ENCODE data around the gene RBP7. TPM values are rescaled to one million over a fixed set of nuclear protein-coding genes. Genes with fewer than 3 reads are reported as not detected.
"Not testable (repeated sequence)": the region's sequence is repeated elsewhere in the genome, so short reads cannot be mapped to it uniquely, and the experiment has no call there.

The RBP7 gene
- total RNA-seq, 1 experiment from 2014 or later, result 11.7 TPM

GRCh38 chr1:9993561-9994075, 3.4 kb upstream of the RBP7 start:
- Histone ChIP-seq H3K36me3 (ENCODE audit: control insufficient read depth, insufficient read depth, low read length) (no peaks in the 10 kb centered on the region), H3K4me1 (no peaks in the 10 kb centered on the region), H3K9me3 (no peaks in the 10 kb centered on the region), H3K4me3 (ENCODE audit: low read depth, low read length) (no peak overlapping the region), H3K27me3 (replicated peaks; ENCODE audit: control insufficient read depth, insufficient read depth, low read length) (no peaks in the 10 kb centered on the region)
- DNase-seq, result no peak
- Mint-ChIP-seq H3K9me3 (ENCODE audit: unreplicated experiment) (no peaks in the 10 kb centered on the region), H3K27ac (ENCODE audit: unreplicated experiment) (no peak overlapping the region), H3K4me3 (ENCODE audit: unreplicated experiment) (no peak overlapping the region), H3K36me3 (ENCODE audit: insufficient read depth, unreplicated experiment) (no peaks in the 10 kb centered on the region), H3K4me1 (ENCODE audit: low read depth, unreplicated experiment) (peaks cover 14% of the 10 kb centered on the region), H3K27me3 (ENCODE audit: insufficient read depth, unreplicated experiment) (no peaks in the 10 kb centered on the region)
- intact Hi-C loops (cut with micrococcal nuclease; ENCODE audit: unreplicated experiment), result no loop called here
- no peak for TF ChIP-seq CTCF (IDR thresholded peaks at IDR 0.05; ENCODE audit: insufficient read depth in 1 of 2, low read depth in 1 of 2, low read length in 1 of 2, severe bottlenecking in 1 of 2, unreplicated experiment in 1 of 2)
- BruUV-seq (replicated peaks), result no TSS peak
- POLR2A ChIA-PET, result no interaction called here
- CTCF ChIA-PET, result interaction anchor here (0.7 to 1.0 kb wide), 2 partner anchors 216 to 468 kb away, joined by 3 read pairs; no protein-coding TSS in a partner anchor

GRCh38 chr1:10001016-10001665, 4.1 kb downstream of the RBP7 start:
- ChIA-PET CTCF (no interaction called here), POLR2A (no interaction called here)

GRCh38 chr1:10005248-10005647, 8.2 kb downstream of the RBP7 start:
- POLR2A ChIA-PET; BruUV-seq (replicated peaks); H3K4me1 Mint-ChIP-seq (ENCODE audit: low read depth, unreplicated experiment); H3K4me1 ChIP-seq; intact Hi-C loops (cut with micrococcal nuclease; ENCODE audit: unreplicated experiment); H3K27me3 Mint-ChIP-seq (ENCODE audit: insufficient read depth, unreplicated experiment); H3K4me3 Mint-ChIP-seq (ENCODE audit: unreplicated experiment); H3K36me3 Mint-ChIP-seq (ENCODE audit: insufficient read depth, unreplicated experiment); H3K4me3 ChIP-seq (ENCODE audit: low read depth, low read length); DNase-seq; H3K27me3 ChIP-seq (replicated peaks; ENCODE audit: control insufficient read depth, insufficient read depth, low read length); H3K9me3 ChIP-seq; H3K9me3 Mint-ChIP-seq (ENCODE audit: unreplicated experiment); H3K27ac Mint-ChIP-seq (ENCODE audit: unreplicated experiment); H3K36me3 ChIP-seq (ENCODE audit: control insufficient read depth, insufficient read depth, low read length): not testable (repeated sequence)
- CTCF ChIA-PET, result interaction anchor here (0.7 kb wide), 1 partner anchor 204 kb away, joined by 4 read pairs; no protein-coding TSS in a partner anchor

More at GRCh38 chr1:10001016-10001665, 4.1 kb downstream of the RBP7 start:
- Histone ChIP-seq H3K9me3 (no peaks in the 10 kb centered on the region), H3K27me3 (replicated peaks; ENCODE audit: control insufficient read depth, insufficient read depth, low read length) (no peaks in the 10 kb centered on the region), H3K36me3 (ENCODE audit: control insufficient read depth, insufficient read depth, low read length) (no peaks in the 10 kb centered on the region), H3K4me1 (no peaks in the 10 kb centered on the region), H3K4me3 (ENCODE audit: low read depth, low read length) (no peak overlapping the region)
- Mint-ChIP-seq H3K36me3 (ENCODE audit: insufficient read depth, unreplicated experiment) (no peaks in the 10 kb centered on the region), H3K27me3 (ENCODE audit: insufficient read depth, unreplicated experiment) (no peaks in the 10 kb centered on the region), H3K9me3 (ENCODE audit: unreplicated experiment) (no peaks in the 10 kb centered on the region), H3K27ac (ENCODE audit: unreplicated experiment) (no peak overlapping the region), H3K4me1 (ENCODE audit: low read depth, unreplicated experiment) (no peaks in the 10 kb centered on the region), H3K4me3 (ENCODE audit: unreplicated experiment) (no peak overlapping the region)
- BruUV-seq (replicated peaks), result no TSS peak
- DNase-seq, result no peak
- intact Hi-C loops (cut with micrococcal nuclease; ENCODE audit: unreplicated experiment), result no loop called here
- no peak for TF ChIP-seq CTCF (IDR thresholded peaks at IDR 0.05; ENCODE audit: insufficient read depth in 1 of 2, low read depth in 1 of 2, low read length in 1 of 2, severe bottlenecking in 1 of 2, unreplicated experiment in 1 of 2)

Measured in Caco-2 (cell line).